GM18870 (cell line): ENCODE data around the gene ANKRD11.

Source experiments
- ATAC-seq: cut with Tn5 transposase; IDR thresholded peaks from one replicate; pipeline ENCODE4 v1.9.1; 2021; ENCODE audit warnings: moderate library complexity; ENCODE audit not compliant: unreplicated experiment

Gene ANKRD11

GRCh38 chr16:89354325-89354724 is 136.0 kb downstream of the ANKRD11 start:
- no peak for ATAC-seq

DNA sequence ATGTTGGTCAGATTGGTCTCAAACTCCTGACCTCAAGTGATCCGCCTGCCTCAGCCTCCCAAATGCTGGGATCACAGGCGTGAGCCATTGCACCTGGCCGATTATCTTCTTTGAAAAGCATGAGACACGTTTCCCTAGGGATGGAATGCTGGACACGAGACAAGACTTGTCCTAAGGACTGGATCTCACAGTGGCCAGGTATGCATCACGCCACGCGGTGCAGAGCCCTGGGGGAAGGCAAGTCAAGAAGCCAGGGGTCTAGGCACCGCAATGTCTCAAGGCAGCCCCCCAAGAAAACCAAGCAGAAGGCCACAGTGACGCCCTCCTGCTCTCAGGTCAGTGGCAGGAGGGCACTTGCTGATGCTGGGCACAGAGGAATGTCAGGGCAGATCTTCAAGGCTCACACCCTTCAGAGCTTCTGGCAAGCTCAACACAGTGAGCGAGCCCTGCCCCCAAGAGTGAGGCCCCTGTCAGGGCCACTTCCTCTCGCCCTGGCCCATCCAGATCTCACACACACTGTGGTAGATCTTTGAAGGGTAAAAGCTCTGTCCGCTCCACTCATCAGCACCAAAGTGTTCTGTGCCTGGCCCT is 138.2 kb downstream of the ANKRD11 start:
- ATAC-seq, result no peak

GRCh38 chr16:89351645-89352044 is 138.7 kb downstream of the ANKRD11 start:
- no peak for ATAC-seq

DNA sequence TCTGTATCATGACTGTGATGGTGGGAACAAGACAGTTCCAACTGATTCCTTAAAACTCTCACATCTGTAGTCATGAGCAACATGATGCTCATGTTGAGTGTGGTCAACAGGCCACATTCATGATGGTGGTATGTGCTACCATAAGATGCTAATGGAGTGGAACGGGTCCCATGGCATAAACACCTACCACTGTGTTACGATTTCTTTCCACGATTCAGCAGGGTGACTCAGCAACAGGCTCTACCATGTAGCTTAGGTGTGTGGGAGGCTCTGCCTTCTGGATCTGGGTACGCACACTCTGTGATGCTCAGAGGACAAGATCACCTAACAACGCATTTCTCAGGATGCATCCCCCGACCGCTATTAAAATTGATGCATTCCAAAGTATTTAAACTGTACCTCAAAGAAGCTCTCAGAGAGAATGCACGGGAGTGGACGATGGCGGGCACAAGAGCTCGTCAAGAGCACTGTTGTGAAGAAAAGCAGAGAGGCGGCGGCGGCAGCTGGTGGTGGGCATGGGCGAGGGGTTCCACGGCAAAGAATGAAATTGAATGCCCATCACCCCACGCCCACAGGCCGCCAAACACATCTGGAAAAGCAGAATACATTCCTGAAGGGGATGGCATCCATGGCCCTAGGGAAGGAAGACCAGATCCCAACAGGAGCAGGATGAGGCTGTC is 139.5 kb downstream of the ANKRD11 start:
- no peak for ATAC-seq

DNA sequence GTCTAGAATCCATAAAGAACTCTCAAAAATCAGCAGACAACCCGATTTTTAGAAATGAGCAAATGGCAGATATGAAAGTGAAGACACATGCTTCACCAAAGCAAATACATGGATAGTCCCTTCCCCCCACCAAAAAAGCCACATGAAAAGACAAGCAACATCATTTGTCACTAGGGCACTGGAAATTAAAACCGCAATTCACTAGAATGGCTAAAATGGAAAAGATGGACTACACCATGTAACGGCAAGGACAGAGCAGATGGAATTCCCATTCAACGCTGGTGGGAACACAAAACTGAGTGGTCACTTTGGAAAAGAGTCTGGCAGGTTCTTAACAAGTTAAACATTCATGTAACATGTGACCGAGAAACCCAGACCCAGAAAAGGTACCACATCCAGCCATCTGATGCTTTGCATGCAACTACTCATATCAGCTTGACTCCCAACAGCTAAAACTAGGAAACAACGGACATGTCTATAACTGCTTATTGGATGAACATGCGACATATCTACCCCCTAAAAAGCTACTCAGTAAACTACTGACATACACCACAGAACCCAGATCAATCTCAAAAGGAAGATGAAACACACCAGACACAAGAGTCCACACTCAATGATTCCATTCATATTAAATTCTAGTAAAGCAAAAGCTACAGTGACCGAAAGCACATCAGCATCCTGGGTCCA is 140.3 kb downstream of the ANKRD11 start:
- ATAC-seq, result no peak

- no peak for ATAC-seq
Measured at GRCh38 chr16:89347807-89348206, 142.6 kb downstream of the ANKRD11 start.

DNA sequence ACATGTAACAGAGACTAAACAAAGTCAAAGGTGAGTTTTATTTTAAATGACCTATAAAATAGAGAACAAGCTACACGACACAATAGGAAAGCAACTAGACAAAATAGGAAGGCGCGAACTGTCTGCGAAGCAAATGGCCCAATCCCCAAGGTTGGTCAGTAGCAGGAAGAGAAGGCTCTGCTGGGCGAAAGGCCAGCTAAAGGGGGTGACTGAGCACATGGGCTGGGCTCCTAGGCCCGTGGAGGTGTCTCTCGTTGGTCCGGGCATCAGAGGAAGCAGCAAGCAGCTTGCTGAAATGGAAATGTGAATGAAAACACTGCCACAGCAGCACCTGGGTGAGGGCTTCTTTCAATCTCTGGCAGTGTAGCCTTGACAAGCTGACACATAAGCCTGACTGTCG is 143.5 kb downstream of the ANKRD11 start:
- no peak for ATAC-seq

DNA sequence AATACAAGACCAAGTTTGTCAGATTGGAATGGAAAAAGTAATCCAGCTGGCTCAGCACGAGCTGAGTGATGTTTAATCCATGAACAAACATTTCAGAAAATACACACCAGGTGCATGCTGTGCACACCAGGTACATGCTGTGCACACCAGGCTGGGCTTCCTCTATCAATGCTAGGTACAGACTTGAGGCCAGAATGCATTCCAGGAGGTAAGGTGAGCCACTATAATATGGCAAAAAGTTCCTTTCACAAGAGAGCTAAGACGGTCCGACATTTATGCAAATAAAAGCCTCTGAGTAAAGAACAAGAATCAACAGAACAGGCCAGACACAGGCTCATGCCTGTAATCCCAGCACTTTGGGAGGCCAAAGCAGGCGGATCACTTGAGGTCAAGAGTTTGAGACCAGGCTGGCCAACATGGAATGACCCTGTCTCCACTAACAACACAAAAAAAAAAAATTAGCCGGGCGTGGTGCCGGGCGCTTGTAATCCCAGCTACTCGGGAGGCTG is 144.7 kb downstream of the ANKRD11 start:
- ATAC-seq, result no peak

DNA sequence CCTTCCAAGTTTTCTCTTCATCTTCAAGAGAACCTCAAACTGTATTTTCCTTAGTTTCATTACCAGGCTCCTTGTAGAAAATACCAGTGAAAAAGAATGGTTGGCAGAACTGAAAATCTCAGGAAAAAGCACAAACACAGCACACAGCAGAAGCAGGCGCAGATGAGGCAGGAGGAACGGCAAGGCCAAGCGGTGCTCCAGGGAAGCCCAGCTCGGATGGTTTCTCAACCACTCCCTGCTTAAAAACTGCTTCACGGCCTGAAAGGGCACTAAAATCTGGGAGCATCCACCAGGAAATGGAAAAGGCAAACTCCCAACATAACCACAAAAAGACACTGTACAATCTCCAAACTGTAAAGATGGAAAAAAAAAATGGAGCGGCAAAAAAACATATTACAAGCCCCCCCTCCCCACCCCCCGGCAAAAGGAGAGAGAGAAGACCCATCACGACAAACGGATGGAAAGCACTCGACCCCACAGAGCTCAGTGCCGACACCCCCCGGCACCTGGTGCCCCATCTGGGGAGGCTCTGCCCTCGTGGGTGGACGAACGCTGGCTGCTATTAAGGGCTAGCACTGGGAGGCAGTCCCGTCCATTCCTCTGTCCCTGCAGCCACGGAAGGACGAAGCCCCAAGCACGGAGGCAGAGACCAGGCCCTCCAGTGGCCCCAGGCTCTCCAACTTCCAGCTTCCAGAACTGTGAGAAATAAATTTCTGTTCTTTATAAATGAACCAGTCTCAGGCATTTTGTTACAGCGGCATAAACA is 145.3 kb downstream of the ANKRD11 start:
- ATAC-seq, result no peak

DNA sequence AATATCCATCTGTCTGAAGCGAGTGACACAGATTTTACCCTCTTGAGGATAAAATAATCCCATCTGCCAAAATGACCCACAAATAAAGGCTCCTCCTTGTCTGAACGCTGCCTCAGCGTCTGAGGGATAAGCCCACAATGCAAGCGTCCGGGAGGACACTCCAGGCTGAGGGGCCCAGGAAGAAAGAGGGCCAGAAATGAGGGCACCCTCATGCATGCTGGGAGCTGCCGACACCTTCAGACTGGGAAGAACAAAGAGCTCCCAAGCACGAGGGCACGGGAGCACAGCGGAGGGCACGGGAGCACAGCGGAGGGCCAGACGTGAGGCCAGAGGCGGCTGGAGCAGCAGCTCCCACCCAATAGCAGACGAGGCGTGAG is 145.9 kb downstream of the ANKRD11 start:
- no peak for ATAC-seq

DNA sequence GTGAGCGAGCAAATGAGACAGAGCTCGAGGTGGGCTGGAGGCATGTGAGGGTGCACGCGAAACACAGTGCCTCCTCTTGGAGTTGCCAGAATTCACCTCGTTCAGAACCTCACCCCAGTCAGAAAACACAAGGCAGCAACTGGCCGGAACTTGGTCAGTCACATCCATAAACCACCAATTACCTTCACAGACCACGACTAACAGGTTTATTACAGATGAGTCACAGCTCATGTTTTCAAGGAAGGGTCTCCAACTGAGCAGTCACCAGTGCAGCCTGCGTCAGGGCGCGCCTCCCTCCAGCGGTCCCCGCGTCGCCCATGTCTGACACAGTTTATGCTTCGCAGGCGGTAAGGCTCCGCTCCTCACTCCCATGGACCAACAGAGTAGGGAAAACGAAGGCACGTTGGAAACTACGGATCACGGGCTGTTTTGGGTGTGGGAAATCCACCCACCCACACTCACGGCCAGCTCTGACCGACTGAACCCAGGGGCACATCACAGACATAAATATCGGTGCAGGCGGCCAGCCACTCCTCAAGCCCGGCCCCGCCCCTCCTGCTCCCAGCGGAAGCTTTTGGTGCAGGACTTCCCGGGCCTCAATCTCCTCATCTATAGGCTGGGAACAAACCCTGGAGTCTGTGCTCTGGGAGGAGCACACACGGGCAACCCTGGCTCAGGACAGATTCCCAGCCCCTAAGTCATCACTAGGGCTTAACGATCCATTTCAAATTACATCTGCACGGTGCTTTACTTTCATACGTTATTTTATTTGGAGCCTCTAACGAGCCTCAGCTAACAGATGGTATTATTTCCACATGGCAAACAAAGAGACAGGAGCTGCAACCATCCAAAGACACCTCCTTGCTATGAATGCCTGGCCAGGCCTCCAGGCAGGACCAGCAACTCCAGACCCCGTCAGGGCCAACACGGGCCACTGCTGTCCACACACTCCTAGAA is 146.6 kb downstream of the ANKRD11 start:
- no peak for ATAC-seq

GRCh38 chr16:89341697-89342694 is 148.4 kb downstream of the ANKRD11 start:
- ATAC-seq, result no peak

DNA sequence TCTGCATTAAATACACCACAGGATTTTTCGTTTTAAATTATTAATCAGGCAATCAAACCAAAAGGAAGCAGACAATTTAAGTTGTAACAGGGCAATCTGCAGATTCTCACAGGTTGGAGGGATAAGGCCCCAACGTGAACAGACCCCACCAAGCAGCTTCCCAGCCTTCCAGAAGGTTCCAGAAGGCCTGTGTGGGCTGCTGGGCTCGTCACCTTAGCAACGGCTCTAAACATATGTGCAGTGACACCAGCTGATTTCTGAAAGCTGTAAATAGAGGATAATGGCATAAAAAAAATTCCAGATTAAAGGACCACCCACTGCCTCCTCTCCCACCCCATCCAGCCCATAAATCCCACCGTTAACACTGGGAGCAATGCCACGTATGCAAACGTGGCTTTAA is 149.1 kb downstream of the ANKRD11 start:
- no peak for ATAC-seq

GRCh38 chr16:89338863-89339262 is 151.5 kb downstream of the ANKRD11 start:
- ATAC-seq, result no peak

- no peak for ATAC-seq
Measured at GRCh38 chr16:89337965-89338364, 152.4 kb downstream of the ANKRD11 start.

GRCh38 chr16:89335803-89336485 is 154.4 kb downstream of the ANKRD11 start:
- no peak for ATAC-seq

DNA sequence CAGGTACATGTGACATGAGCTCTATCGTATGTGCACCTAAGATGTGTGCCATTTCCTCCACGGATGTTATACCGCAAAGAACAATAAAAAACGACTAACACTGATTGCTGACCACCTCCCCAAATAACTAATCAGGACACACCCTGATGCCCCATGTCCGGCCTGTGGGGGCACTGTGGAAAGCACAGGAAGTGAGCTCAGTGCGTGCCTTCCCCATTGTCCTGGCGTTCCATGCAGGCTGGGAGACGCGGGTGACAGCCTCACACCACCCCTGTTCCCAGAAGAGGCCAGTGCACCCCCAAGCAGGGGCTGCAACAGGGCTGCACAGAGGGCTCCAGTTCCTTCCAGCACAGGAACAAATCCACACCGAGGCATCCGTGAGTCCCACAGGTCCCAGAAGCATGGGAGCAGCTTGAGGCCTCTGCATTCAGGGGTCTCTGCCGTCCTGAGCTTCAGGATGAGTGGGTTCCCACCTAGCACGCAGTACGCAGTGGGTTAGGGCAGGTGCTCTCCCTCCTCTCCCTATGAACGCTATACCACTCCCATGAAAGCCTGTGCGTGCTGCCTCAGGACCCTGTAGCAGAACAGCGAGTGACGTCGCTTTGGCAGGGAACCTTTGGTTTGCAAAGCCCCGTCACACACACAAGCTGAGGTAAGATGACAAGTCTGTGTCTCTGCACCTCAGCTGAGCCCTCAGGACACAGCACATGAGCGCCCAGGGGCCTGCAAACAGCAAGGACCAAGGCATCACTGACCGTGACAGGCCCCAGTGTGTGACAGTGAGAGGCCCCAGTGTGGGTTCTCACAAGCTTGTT is 155.2 kb downstream of the ANKRD11 start:
- no peak for ATAC-seq

DNA sequence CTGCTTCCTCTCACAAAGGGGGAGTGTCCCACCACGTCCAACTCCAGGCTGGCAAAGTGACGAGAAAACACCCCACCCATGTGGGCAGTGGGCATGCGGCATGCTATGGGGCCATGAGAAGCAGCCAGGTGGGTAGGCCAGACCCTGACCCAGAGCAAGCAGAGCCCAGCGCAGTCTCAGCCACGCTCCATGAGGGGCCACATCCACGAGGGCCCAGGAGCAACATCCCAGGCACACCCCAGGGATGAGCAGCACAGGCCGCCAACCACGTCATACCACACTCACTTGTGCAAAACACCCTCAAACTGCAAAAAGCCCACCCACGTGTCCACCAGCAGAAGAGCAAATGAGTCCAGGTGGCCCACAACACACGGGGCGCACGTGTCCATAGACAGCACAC is 155.9 kb downstream of the ANKRD11 start:
- ATAC-seq, result no peak
